Mucosa of gallbladder (tissue), 1 donor: ENCODE data around the gene SLC7A5. TPM values are rescaled to one million over a fixed set of nuclear protein-coding genes. Genes with fewer than 3 reads are reported as not detected.
"Not testable (repeated sequence)": the region's sequence is repeated elsewhere in the genome, so short reads cannot be mapped to it uniquely, and the experiment has no call there.

ENCODE experiments used
- DNase-seq: peaks from one replicate; pipeline ENCODE4 v3.0.0-alpha.2; 2020; ENCODE audit warnings: low spot score
- total RNA-seq: library from RNA; stranded (reverse); gene quantifications from one replicate; pipeline ENCODE4 v1.2.1, GENCODE V29; 2021
- donor health status: DM: no; HTN: no; CAD: no.

Gene SLC7A5
- total RNA-seq = 9.4 TPM

DNA sequence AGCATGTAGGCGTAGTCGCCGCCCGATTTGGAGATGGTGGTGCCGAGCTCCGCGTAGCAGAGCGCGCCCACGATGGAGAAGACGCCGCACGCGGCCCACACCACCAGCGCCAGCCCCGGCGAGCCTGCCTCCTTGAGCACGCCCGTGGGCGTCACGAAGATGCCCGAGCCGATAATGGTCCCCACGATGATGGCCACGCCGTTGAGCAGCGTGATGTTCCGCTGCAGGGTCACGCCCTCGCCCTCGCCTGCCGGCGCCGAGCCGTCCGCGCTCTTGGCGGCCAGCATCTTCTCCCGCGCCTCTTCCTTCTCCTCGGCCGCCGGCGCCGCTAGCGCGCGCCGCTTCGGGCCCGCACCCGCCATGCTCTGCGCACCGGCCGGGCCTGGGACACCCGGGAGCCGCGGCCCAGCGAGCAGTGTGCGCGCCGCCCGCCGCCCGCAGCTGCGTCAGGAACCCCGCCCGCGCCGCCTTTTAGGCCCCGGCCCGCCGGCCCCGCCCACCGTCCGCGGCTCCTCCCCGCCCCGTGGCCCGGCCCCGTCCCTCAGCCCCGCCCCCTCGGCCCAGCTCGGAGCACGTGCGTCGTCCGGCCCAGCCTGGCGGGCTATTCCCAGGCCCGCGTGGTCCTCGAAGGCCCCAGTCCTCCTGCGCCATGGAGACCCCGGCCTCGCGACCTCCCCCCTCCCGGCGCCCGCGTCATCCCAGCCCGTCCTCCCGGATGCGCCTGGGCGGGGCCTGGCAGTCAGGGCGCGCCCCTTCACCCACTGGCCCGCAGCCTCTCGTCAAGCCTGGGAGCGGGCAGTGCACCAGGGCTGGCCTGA lies at the start of gene SLC7A5:
SLC7A5 (minus strand) TSS at position 447 of the 818 bp plus-strand sequence; CDS start at position 362, 85 bp downstream.
- peak; percentile 84 for DNase-seq

DNA sequence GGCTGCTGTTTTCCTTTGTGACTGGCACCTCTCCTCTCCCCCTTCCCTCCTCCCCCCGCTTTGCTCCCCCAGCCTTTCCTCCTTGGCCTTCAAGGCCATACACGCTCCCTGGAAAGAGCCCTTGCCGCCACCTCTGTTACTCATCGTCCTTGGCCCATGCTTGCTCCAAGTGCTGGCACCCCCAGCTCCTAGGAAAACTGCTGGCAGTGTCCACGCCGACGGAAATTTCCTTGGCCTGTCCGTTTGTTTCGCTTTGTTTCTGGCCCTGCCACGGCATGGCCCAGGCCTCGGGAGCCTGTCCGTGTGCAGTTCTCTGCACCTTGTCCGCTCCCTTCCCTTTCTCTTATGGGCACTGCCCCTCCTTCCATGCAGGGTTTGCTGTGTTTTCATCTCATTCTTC lies 49.0 kb upstream of the SLC7A5 start:
- DNase-seq = no peak

DNA sequence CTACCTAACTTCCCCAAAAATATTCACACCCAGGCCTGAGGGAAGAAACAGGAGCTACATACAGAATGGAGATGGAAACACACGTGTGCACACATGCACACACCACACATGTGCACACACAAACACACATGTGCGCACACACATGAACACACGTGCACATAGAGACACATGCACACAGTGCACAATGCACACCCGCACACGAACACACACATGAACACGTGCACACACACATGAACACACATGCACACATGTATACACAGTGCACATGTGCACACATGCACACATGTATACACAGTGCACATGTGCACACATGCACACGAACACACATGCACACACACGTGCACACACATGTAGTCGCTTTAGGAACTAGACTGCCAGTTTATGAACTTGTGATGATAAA lies 48.2 kb upstream of the SLC7A5 start:
- no peak for DNase-seq

DNA sequence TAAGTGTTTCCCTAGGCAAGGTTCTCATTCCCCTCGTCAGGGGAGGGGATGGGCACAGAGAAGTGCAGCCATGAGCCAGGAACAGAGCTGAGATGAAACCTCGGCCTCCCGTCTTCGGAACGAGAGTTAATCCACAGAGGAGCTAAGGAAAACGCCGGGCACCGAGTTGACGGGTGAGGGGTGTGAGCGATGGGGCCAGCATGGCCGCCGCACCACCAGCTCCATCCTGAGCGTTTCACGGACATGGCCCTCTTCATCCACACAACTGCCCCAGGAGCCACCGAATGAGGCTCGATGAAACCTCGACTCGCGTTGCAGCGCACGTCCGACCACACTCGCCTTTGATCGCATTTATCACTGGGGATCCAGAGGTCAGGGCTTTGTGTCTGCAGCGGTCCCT lies 45.5 kb upstream of the SLC7A5 start:
- no peak for DNase-seq

DNA sequence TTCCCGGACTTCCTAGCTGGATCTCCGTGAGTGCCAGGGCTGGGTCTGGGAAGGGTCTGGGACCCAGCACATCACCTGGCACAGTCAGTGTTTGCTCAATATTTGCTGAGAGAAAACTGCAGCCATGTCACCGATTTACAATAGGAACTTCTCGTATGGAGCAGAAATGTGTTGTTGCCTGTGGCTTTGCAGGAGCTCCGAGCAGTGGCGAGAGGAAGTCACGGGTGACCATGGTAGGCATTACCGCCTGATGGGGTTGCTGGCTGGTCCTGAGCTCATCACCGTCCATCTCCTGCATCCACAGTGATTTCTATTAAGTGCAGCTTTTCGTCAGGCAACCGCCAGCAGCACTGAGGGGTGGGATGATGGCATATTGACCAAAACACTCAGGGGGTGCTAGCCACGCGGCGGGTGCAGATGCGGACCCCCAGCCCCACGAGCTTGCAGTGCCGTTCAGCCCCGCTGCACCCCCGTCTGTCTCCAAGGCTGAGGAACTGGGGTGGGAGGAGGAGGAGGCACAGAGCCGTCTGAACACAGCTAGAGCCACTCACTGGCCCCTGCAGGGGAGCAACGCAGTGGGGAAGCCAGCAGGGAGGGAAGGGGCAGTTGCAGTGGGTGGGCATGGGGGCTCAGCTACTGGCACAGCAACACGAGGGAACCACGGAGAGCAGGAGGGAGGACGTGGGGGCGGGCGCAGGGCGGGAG lies 44.9 kb upstream of the SLC7A5 start:
- DNase-seq = not testable (repeated sequence)

DNA sequence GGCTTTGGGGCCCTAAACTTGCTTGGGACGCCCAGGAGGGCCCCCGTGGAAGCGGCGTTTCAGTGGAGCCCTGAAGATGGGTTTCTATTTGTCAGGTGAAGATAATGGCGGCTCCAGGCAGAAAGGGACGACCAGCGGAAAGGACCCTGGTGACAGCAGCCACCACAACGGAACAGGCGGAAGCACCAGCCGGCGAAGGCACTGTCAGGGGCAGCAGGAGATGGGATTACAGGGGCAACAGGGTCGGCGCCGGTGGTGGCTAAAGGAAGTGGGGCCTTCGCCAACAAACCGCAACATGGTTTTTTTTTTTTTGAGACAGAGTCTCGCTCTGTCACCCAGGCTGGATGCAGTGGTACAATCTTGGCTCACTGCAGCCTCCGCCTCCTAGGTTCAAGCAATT lies 43.4 kb upstream of the SLC7A5 start:
- not testable (repeated sequence) for DNase-seq

DNA sequence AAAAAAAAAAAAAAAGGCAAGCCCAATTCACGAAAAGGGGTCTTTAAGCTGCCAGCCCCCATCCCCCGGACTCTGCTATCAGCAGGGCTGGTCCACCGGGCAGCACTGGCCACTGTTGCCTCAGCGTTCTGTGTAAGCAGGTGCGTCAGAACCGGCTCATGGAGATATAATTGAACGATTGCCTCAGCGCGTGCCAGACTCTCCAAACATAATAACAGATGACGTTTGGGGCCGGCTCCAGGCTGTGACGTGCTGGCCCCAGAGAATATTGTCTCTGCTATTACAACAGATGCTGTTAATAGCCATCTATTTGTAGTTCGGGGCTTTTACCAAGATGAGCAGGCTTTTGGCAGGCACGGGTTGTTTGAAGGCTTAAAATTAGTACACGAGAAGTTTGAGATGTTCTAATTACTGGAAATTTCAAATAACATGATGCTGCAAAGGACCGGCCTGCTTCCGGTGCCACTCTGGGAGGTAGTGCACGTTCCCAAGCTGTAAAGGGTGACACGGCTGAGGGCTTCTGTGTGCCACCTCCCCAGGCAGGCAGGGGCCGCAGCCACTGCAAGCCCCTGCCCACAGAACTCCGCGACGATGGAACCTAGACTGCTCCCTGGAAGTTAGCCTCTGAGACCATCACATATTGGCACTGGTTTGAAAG lies 41.9 kb upstream of the SLC7A5 start:
- peak; percentile 57 for DNase-seq

DNA sequence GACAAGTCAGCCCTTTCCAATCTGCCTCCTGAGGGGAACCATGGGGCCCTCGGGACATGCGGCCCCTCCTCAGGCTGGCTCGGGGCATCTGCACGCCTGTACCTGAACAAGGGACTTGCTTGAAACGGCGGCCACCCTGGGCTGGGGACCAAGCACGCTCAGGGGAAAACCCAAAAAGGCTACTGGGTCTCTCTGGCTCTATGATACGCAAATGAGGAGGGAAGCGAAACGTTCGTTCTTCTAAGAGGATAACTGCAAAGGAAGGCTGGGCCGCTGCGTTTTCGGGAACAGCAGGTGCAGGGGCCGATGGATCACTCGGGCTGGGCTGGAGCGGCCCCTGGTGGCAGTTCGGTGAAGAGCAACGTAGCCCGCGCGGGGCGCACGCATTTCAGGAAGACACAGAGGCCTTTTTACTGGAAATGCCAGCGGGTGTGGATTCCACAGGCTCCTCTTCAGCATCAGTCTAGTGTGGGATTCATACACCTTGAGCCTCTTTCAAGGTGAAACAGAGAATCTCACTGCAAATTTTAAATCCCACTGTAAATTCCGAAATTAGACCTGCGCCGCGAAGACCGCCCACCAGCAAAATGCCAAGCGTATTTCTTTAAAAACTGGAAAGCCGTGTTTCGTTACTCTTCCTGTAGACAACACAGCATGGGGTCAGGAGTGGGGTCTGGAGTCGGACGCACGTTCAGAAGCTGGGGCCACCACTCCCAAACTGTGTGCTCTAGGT lies 40.1 kb upstream of the SLC7A5 start:
- peak; percentile 75 for DNase-seq

DNA sequence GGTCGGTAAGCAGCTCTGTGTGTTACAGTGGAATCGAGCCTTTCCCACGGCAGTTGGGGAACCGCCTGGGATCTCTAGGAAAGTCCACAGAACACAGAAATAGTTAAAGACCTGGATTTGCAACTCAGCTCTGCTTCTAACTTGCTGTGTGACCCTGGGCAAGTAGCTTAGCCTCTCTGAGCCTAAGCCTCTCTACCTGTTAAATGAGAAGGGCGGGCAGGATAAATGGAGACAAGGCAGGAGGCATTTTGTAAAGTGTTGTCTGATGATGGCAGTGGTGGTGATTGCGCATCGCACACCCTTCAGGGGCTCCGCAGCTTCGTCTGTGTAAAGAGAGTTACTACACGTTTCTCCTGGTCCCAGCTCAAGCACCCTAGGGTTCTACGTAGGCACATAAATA lies 38.8 kb upstream of the SLC7A5 start:
- DNase-seq = not testable (repeated sequence)

DNA sequence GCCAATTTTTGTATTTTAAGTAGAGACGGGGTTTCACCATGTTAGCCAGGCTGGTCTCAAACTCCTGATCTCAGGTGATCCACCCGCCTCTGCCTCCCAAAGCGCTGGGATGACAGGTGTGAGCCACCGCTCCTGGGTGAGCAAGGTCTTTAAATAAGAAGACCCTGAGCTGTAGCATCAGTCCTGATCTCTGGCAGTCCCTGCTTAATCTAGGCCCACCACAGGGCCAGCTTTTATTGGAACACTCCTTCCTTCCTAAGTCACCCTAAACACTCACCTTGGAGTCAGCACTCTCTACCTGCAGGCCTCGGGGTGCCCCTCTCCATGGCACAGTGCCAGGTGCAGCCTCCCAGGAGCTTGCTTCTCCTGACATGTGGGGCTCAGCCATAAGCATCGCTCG lies 36.2 kb upstream of the SLC7A5 start:
- not testable (repeated sequence) for DNase-seq

DNA sequence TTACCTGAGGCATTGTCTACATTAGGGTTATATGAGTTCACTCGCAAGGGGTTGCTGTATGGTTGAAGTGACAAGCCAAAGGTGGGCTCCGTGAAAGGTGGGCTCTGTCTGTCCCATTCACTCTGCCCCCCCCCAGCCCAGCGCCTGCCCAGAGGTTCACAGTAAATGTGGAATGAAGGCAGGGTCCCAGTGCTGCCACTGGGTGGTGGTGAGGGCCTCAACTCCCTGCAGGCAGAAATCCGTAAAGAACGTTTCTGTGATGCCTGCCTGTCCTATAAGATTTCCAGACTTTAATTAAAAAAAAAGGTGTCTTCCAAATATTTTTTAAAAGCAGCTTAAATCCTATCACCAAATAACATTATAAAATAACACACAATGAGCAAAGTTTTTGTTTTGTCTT lies 35.7 kb upstream of the SLC7A5 start:
- not testable (repeated sequence) for DNase-seq

DNA sequence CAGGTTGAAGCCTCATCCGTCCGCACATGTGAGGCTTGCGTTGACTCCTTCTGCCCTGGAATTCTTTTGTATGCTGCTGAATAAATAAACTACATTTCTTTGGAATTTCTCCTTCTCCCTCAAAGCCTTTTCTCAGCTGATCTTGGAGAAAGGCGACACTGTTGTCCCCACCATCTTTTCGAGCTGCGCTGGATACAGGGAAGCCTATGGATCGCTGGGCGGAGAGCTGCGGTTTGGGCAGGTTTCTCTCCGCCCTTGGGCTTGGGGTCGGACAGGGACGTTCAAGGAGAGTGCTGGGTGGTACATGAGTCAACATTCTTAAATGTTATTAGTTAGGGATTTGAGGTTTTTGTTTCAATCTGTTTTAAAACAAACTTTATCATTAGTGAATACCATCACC lies 31.2 kb upstream of the SLC7A5 start:
- not testable (repeated sequence) for DNase-seq

DNA sequence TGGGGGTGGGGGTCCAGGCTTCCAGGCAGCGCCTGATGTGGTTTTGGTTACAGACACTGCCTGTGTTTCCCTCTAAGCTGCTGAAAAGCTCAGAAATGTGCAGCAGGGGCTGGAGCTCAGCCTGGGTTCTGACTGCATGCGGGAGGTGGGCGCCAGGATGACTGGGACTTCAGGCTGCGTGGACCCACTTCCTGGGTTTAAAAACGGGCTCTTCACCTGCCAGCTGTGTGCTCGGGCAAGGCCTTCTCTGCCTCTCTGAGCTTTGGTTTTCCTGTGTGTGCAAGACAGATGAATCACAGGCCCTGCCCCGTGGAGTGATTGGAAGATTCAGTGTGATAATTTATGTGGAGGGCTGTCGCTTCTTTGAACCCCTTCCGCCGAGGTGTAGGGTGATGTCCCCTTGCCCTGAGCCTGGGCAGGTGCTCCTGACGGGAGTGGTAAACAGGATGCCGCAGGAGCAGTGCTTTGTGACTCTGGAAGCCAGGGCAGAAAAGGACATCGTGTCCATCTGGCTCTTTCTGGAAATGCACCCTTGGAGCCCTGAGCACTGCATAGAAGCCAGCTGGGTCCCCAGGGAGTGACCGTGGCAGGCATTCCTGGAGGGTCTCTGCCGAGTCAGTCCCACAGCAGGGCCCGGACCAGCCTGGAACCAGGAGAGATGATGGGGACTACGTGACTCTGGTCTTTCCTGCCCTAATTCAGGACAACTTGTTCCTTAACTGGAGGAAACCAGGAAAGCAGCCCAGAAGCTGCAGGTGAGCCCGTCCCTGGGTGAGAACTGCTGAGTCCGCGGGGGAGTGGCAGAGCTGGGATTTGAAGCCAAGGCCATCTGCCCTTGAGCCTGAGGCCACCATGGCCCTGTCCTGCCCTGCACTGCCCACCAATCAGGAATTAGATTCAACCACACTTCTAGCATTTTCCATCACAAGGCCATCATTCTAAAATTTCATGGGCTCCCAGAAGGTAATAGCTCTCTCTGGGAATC lies 28.5 kb upstream of the SLC7A5 start:
- DNase-seq = no peak

DNA sequence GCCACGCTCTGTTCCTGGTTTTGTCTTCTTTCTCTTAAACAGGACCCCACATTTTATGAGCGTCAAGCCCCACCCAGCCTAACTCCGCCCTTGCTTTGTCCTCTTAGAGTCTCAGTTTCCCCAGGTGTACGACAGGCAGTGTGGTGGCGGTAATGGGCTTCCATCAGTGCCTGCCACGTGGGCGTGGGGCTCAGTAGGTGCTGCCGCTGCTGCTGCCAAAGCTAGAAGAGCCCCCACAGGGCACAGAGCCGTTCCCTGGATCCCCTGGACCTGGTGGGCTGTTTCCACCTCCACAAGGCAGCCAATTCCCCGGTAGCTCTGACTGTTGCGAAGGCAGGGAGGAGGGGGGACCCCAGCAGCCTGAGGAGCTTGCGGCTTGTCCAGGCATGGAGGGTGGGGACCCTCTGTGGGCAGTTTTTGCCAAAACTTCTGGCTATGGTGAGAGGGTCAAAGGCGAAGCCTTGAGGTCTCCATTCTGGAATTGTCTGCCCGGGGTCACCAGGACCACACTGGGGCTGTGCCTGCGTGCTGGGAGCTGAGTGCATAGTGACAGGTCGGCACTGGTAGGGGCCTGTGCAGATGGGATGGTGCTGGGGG lies 27.7 kb upstream of the SLC7A5 start:
- DNase-seq = not testable (repeated sequence)

DNA sequence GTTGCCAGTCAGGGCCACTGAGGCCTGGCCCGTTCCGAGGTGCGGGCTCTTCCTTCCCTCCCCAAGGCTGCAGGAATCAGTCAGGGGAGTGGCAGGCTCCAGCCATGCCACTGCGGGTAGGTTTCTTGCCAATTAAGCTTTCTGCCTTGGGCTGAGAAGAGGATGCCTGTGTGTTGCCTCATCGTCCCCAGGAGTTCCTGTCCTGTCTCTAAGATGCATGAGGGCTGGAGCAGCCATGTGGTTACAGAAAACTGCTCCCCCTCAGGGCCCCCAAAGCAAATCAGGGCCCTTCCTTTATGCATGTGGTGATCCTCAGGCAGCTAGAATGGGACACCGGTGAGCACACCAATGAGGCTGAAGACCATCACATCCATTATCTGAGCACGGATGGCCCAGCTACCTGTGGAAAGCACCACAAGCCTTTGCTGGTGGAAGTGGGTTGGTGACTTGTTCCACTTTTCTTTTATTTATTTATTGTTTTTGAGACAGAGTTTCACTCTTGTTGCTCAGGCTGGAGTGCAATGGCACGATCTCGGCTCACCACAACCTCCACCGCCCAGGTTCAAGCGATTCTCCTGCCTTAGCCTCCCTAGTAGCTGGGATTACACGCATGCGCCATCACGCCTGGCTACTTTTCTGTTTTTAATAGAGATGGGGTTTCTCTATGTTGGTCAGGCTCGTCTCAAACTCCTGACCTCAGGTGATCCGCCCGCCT lies 27.0 kb upstream of the SLC7A5 start:
- not testable (repeated sequence) for DNase-seq

DNA sequence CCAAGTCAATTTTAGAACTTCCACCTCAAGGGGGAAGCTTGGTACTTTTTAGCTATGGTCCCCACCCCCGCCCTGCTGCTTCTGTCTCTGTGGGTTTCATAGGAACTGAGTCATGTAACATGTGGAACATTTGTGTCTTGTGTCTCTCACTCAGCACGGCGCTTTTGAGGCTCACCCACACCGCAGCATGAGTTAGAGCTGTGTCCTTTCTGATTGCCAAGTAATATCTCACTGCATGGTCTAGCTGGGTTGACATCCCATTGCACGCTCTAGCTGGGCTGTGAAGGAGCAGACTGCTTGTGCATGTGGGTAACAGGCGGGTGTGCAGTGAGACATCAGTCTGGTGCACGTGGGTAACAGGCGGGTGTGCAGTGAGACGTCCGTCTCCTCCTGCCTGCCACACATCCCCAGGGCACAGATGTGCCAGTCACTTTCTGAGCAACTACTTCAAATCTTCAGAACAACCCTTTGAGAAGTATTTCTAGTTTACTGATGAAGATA lies 26.4 kb upstream of the SLC7A5 start:
- DNase-seq = peak; percentile 52

DNA sequence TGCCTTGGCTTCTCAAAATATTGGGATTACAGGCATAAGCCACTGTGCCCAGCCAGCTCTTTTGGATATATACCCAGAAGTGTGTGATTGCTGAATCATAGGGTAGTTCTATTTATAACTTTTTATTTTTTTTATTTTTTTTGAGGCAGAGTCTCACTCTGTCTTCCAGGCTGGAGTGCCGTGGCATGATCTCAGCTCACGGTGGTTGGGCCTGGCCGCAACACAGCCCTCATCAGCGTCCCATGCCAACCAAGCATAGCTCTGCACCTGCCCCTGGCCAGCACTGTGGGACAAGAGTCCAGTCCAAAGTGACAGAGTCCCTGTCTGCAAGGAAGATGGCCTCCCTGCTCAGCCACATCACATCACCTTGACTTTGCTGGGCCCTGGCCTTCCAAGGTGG lies 24.7 kb upstream of the SLC7A5 start:
- DNase-seq = not testable (repeated sequence)

DNA sequence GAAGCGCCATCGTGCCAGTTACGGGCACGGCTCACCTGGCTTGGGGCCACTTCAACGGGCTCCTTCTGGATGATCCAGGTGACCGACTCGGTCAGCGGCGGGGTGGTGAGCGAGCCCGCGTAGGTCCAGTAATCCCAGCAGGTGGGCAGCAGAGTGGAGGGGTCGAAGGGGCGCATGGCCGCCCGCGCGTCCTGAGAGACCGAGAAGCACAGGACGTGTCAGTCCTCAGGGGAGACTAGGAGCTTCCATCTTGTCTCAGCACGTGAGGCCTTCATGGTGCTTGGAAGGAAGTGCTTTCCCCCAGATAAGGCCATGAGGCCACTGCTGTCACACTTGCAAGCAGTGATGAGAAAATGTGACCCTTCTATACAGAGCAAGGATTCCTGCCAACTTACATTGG lies 22.5 kb upstream of the SLC7A5 start:
- DNase-seq = no peak

DNA sequence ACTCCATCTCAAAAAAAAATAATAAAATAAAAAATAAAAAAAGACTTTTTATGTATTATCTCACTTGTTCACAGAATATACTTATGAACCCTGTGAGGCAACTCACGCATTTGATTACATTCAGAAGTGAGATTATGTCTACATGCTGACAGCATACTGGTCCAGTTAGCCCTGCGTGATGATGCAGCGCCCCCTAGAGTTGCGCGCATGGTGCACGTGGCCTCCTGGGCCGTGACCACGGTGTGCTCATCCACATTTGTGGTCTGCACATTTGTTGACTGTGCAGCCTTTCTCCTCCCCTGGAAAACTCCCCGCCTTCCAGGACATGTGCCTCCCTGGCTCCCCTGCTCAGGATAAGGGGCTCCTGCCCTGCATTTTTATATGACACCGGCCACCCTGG lies 20.5 kb upstream of the SLC7A5 start:
- not testable (repeated sequence) for DNase-seq
